A549 (cell line): ENCODE measurements around the gene FYB1.

Experiments
- EHF ChIP-seq: fragments of 250-450 bp; sonication (Bioruptor Pico); IDR thresholded peaks from 2 replicates; pipeline ENCODE4 v1.5.0; 2020; ENCODE audit warnings: mild to moderate bottlenecking
- ESRRA ChIP-seq: fragments of 150-350 bp; IDR thresholded peaks from 2 replicates; pipeline ENCODE4 v1.6.1; 2014; ENCODE audit warnings: mild to moderate bottlenecking, low read length, borderline replicate concordance
- POLR2A ChIP-seq: IDR thresholded peaks from 2 replicates; pipeline ENCODE4 v1.6.1; 2012; ENCODE audit warnings: mild to moderate bottlenecking, low read length
- RAD21 ChIP-seq, 2 experiments: fragments of >200 bp in 1 of 2; sonication (Bioruptor Twin) in 1 of 2; formaldehyde crosslinking in 1 of 2; IDR thresholded peaks in 1 of 2; conservative IDR thresholded peaks in 1 of 2; 2 replicates in 1 of 2; 3 replicates in 1 of 2; pipeline ENCODE4 v1.6.1; 2012 to 2018; ENCODE audit warnings: inconsistent platforms in 1 of 2
- TF ChIP-seq, protein P1 (sequence below): fragments of >200 bp; sonication (Bioruptor Twin); formaldehyde crosslinking; IDR thresholded peaks from 3 replicates; pipeline ENCODE4 v1.5.1; 2016
- TF ChIP-seq, protein P2 (sequence below): IDR thresholded peaks from 2 replicates; pipeline ENCODE4 v1.6.1; 2012

DNA sequence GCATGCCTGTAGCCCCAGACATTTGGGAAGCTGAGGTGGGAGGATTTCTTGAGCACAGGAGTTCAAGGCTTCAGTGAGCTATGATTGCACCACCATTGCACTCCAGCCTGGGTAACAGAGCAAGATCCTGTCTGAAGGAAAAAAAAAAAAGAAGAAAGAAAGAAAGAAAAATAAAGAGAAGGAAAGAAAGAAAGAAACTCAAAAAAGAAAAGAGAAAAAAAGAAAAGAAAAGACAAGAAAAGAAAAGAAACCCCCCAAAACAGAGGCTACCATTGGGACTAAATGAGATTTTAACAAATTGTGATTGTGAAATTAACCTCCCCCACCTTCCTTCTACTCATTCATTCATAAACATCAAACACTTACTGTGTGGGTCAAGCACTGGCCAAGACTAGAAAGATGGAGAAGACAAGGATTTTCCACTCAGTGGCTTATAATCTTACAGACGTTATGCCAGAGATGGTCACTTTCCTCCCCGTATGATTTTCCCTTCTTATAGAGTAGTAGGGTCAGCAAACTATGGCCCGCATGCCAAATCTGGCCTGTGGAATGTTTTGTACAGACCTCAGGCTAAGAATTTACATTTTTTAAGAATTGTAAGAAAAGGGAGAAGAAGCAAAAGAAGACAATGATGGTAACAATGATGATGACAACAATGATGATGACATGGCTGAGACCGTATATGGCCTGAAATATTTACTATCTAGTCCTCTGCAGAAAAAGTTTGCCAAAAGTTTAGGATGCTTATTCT lies 1.1 kb upstream of the FYB1 start:
- TF ChIP-seq, protein P1, sequence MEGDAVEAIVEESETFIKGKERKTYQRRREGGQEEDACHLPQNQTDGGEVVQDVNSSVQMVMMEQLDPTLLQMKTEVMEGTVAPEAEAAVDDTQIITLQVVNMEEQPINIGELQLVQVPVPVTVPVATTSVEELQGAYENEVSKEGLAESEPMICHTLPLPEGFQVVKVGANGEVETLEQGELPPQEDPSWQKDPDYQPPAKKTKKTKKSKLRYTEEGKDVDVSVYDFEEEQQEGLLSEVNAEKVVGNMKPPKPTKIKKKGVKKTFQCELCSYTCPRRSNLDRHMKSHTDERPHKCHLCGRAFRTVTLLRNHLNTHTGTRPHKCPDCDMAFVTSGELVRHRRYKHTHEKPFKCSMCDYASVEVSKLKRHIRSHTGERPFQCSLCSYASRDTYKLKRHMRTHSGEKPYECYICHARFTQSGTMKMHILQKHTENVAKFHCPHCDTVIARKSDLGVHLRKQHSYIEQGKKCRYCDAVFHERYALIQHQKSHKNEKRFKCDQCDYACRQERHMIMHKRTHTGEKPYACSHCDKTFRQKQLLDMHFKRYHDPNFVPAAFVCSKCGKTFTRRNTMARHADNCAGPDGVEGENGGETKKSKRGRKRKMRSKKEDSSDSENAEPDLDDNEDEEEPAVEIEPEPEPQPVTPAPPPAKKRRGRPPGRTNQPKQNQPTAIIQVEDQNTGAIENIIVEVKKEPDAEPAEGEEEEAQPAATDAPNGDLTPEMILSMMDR: no peak
- TF ChIP-seq RAD21 (conservative IDR thresholded peaks at IDR 0.05 in 1 of 2, IDR thresholded peaks at IDR 0.05 in 1 of 2) (no peak), EHF (CRISPR knock-in tag) (no peak), POLR2A (no peak), ESRRA (no peak)
- TF ChIP-seq, protein P2, sequence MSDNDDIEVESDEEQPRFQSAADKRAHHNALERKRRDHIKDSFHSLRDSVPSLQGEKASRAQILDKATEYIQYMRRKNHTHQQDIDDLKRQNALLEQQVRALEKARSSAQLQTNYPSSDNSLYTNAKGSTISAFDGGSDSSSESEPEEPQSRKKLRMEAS: no peak
